Fibroblast of pulmonary artery (primary cell): ENCODE data around the gene CORO6.

Experiments
- DNase-seq: peaks from one replicate; pipeline ENCODE4 v3.0.0-alpha.2; 2010; ENCODE audit warnings: low read depth
- H3K4me3 ChIP-seq: replicated peaks from 2 replicates; pipeline ENCODE4 v1.5.1; 2011; ENCODE audit warnings: low read depth, mild to moderate bottlenecking, control low read depth, low read length, moderate library complexity
- CTCF ChIP-seq: IDR thresholded peaks from 2 replicates; pipeline ENCODE4 v1.5.1; 2011; ENCODE audit warnings: mild to moderate bottlenecking, control low read depth, low read length, inconsistent platforms; ENCODE audit errors: missing control alignments

CORO6 gene

GRCh38 chr17:29595943-29596774, 26.6 kb downstream of the CORO6 start:
- no peak for TF ChIP-seq CTCF
- no peak for DNase-seq
- no peak overlapping the region for H3K4me3 ChIP-seq

- H3K4me3 ChIP-seq = no peak overlapping the region
- no peak for TF ChIP-seq CTCF
- DNase-seq = peak; percentile 46
These were observed 27.4 kb downstream of the CORO6 start for GRCh38 chr17:29595107-29595942.

GRCh38 chr17:29594519-29595090, 28.1 kb downstream of the CORO6 start:
- no peak for TF ChIP-seq CTCF
- no peak for DNase-seq
- H3K4me3 ChIP-seq = no peak overlapping the region

GRCh38 chr17:29593591-29594518, 28.9 kb downstream of the CORO6 start:
- peak overlapping the region; percentile 57 for H3K4me3 ChIP-seq
- DNase-seq = no peak
- peak; percentile 12 for TF ChIP-seq CTCF

- TF ChIP-seq CTCF = no peak
- H3K4me3 ChIP-seq = peak within 1 kb of the TSS; percentile 57
- no peak for DNase-seq
These were observed 29.7 kb downstream of the CORO6 start, which contains the start of gene ANKRD13B for GRCh38 chr17:29592850-29593551. TSS of gene ANKRD13B (plus strand) at chr17:29593132. CDS start at chr17:29593622, 490 bp downstream.
